ENCODE results near the gene ANG. TPM values are rescaled to one million over a fixed set of nuclear protein-coding genes. Genes with fewer than 3 reads are reported as not detected.

The ANG gene
- total RNA-seq, 1 experiment from 2014 or later: 3.2 TPM

GRCh38 chr14:20726531-20726930 is 38.0 kb downstream of the ANG start:
- Histone ChIP-seq H3K79me2 (ENCODE audit: insufficient read depth, low read length) (no peaks in the 10 kb centered on the region), H3K4ac (ENCODE audit: low read depth, low read length) (no peak overlapping the region), H3K9ac (ENCODE audit: extremely low read depth, insufficient read length, low read length) (no peak overlapping the region), H3K79me1 (ENCODE audit: insufficient read depth, low read depth, low read length, poor library complexity, severe bottlenecking) (no peaks in the 10 kb centered on the region), H4K20me1 (ENCODE audit: control insufficient read depth, insufficient read depth, insufficient read length) (no peaks in the 10 kb centered on the region), H3K23ac (ENCODE audit: insufficient read length, low read depth, low read length) (no peak overlapping the region), H3K18ac (ENCODE audit: insufficient read length, low read depth, low read length) (no peak overlapping the region), H3K27me3 (ENCODE audit: insufficient read depth, low read length) (no peaks in the 10 kb centered on the region), H3T11ph (ENCODE audit: low read length) (no peak overlapping the region), H3K23me2 (ENCODE audit: insufficient read length, low read depth, low read length, poor library complexity, severe bottlenecking) (no peaks in the 10 kb centered on the region), H4K5ac (ENCODE audit: insufficient read length, low read depth, low read length) (no peak overlapping the region), H3K4me1 (ENCODE audit: insufficient read depth, low read length) (no peaks in the 10 kb centered on the region), H2BK20ac (ENCODE audit: low read depth, low read length, poor library complexity, severe bottlenecking) (no peak overlapping the region), H2BK12ac (ENCODE audit: insufficient read length, low read depth, low read length) (no peak overlapping the region), H3K27ac (ENCODE audit: insufficient read length, low read depth, low read length) (no peak overlapping the region), H2BK15ac (ENCODE audit: low read depth, low read length) (no peak overlapping the region), H3K56ac (ENCODE audit: insufficient read length, low read depth, low read length) (no peak overlapping the region), H3K4me2 (ENCODE audit: insufficient read depth, insufficient read length, low read length) (no peak overlapping the region), H2AFZ (ENCODE audit: low read length) (no peak overlapping the region), H2BK5ac (ENCODE audit: insufficient read length, low read length) (no peak overlapping the region), H3K14ac (ENCODE audit: insufficient read depth, low read length) (no peak overlapping the region), H2BK120ac (ENCODE audit: low read depth, low read length, poor library complexity, severe bottlenecking) (no peak overlapping the region), H2AK5ac (ENCODE audit: insufficient read length, low read length) (no peak overlapping the region), H4K91ac (ENCODE audit: insufficient read length, low read depth, low read length) (no peak overlapping the region), H3K9me3 (ENCODE audit: control insufficient read depth, low read depth, low read length) (no peaks in the 10 kb centered on the region), H4K8ac (replicated peaks; ENCODE audit: insufficient read length, low read depth, low read length) (no peak overlapping the region)
- DNase-seq: no peak
- WGBS (ENCODE audit: extremely low coverage, insufficient read length, low lambda C conversion rate): no CpG with 5 or more reads among the region's 1 CpG
- H3K27me3 Mint-ChIP-seq (ENCODE audit: low read depth): peaks cover 10% of the 10 kb centered on the region
- no peak overlapping the region for H3K4me3 Mint-ChIP-seq
- H3K9me3 Mint-ChIP-seq: no peaks in the 10 kb centered on the region; a peak in 1 of 5 replicates
- no peak for TF ChIP-seq CTCF (conservative IDR thresholded peaks at IDR 0.05)
- H3K36me3 Mint-ChIP-seq (ENCODE audit: insufficient read depth in 1 of 3, low read depth in 3 of 3): no peaks in the 10 kb centered on the region
- peaks cover 0 to 5% of the 10 kb centered on the region in 2 experiments; a peak in 1 of 4 replicates for H3K4me1 Mint-ChIP-seq
- no peak overlapping the region for H3K27ac Mint-ChIP-seq

Measured in H9 (cell line).